ENCODE data around the gene CALCB.
A peak's percentile ranks its signal among the peaks of the same experiment; 100 is the strongest.
"Not testable (repeated sequence)": the region's sequence is repeated elsewhere in the genome, so short reads cannot be mapped to it uniquely, and the experiment has no call there.

The CALCB gene

GRCh38 chr11:15073361-15074205, at the start of gene CALCB:
TSS of gene CALCB (plus strand) at chr11:15073593. CDS start at chr11:15074719, 1,126 bp downstream.
- peak; percentile 30 to 60 for DNase-seq

- DNase-seq: no peak
Observed at GRCh38 chr11:15027011-15027410, 46.4 kb upstream of the CALCB start.

- DNase-seq: no peak
Observed at GRCh38 chr11:15027956-15028355, 45.4 kb upstream of the CALCB start.

- no peak for DNase-seq
Observed at GRCh38 chr11:15028379-15028778, 45.0 kb upstream of the CALCB start.

GRCh38 chr11:15031945-15032344, 41.4 kb upstream of the CALCB start:
- not testable (repeated sequence) for DNase-seq

GRCh38 chr11:15034687-15035267, 38.6 kb upstream of the CALCB start:
- DNase-seq: no peak

- DNase-seq: peak; percentile 29 to 66
Observed at GRCh38 chr11:15035283-15035682, 38.1 kb upstream of the CALCB start.

GRCh38 chr11:15038963-15039362, 34.4 kb upstream of the CALCB start:
- DNase-seq: peak; percentile 22 to 37

- no peak for DNase-seq
Observed at GRCh38 chr11:15045209-15045608, 28.2 kb upstream of the CALCB start.

- no peak for DNase-seq
Observed at GRCh38 chr11:15045891-15046290, 27.5 kb upstream of the CALCB start.

- not testable (repeated sequence) for DNase-seq
Observed at GRCh38 chr11:15046673-15047072, 26.7 kb upstream of the CALCB start.

- no peak for DNase-seq
Observed at GRCh38 chr11:15048616-15049015, 24.8 kb upstream of the CALCB start.

GRCh38 chr11:15053191-15053685, 20.2 kb upstream of the CALCB start:
- DNase-seq: no peak

GRCh38 chr11:15055620-15056356, 17.6 kb upstream of the CALCB start:
- DNase-seq: no peak

- peak; percentile 60 to 89 for DNase-seq
Observed at GRCh38 chr11:15057329-15057728, 16.1 kb upstream of the CALCB start.

GRCh38 chr11:15059132-15059915, 14.1 kb upstream of the CALCB start:
- no peak for DNase-seq

GRCh38 chr11:15062599-15062998, 10.8 kb upstream of the CALCB start:
- DNase-seq: no peak

- DNase-seq: not testable (repeated sequence)
Observed at GRCh38 chr11:15069751-15070150, 3.6 kb upstream of the CALCB start.

- no peak for DNase-seq
Observed at GRCh38 chr11:15071556-15072255, 1.7 kb upstream of the CALCB start.

GRCh38 chr11:15072551-15073143, 746 bp upstream of the CALCB start:
- DNase-seq: peak in 1 of 2 experiments; percentile 35

All from NCI-H524 (cell line).